ENCODE results near the gene YES1. TPM values are rescaled to one million over a fixed set of nuclear protein-coding genes. Genes with fewer than 3 reads are reported as not detected.

Gene YES1
- total and polyA plus RNA-seq, 2 of the 13 experiments (the other 11 are each of a cell fraction or from before 2014, with no cell fraction given): 17.2 to 70.8 TPM

DNA sequence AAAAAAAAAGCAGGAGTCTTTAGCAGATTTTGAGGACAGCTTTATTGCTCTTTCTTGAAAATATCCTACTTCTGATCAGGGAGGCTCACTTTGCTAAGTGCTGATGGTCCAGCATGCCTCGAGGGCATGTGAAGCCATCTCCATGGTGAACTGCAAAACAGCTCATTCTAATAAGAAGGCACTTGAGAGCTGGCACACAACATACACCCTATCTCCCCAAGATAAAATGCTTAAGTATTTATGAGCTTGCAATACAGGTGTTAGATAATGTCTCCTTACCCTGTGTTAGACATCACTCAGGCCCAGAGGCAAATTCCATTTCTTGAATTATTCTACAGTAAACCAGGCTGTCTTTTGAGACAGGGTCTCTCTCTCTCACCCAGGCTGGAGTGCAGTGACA lies 102.3 kb downstream of the YES1 start:
- Histone ChIP-seq H4K20me1 (ENCODE audit: insufficient read depth, low read length) (no peaks in the 10 kb centered on the region), H3K27ac (ENCODE audit: extremely low read length, insufficient read depth, low read length) (no peak overlapping the region), H3K79me2 (ENCODE audit: insufficient read depth, low read length) (peaks cover 39% of the 10 kb centered on the region), H2AFZ (ENCODE audit: low read length) (no peak overlapping the region), H3K4me1 (ENCODE audit: insufficient read depth, low read length) (peaks cover 27% of the 10 kb centered on the region), H3K9me3 (ENCODE audit: low read length) (no peaks in the 10 kb centered on the region), H3K4me2 (ENCODE audit: low read depth, low read length) (no peak overlapping the region), H3K9ac (ENCODE audit: insufficient read depth, low read depth, low read length) (no peak overlapping the region), H3K4me3 (replicated peaks in 1 of 3; ENCODE audit: insufficient read depth in 1 of 3, low read depth in 2 of 3, low read length in 3 of 3) (no peak overlapping the region), H3K36me3 (replicated peaks in 1 of 2; ENCODE audit: control insufficient read depth in 1 of 2, insufficient read depth in 2 of 2, low read length in 2 of 2) (peaks cover 0 to 25% of the 10 kb centered on the region in 2 experiments; a peak in 4 of 5 replicates), H3K27me3 (ENCODE audit: control insufficient read depth in 1 of 2, insufficient read depth in 2 of 2, low read length in 2 of 2) (no peaks in the 10 kb centered on the region)
- BruUV-seq (replicated peaks): no TSS peak
- no peak for FAIRE-seq
- ATAC-seq: no peak
- ChIA-PET POLR2A (interaction anchor here (1.2 to 1.4 kb wide), 2 partner anchors 7 to 27 kb away, joined by 5 read pairs; no protein-coding TSS in a partner anchor), CTCF (ENCODE audit: low intra/inter-chr PET ratio, low total read pairs) (no interaction called here)
- WGBS (ENCODE audit: low lambda C conversion rate): 100% methylated on average over 1 of the region's 1 CpG
- in situ Hi-C loops (cut with HindIII; ENCODE audit: extremely low pct_ligation_motif_present, low pct_unique_long_range_greater_than_20kb): no loop called here
- intact Hi-C loops (cut with micrococcal nuclease; ENCODE audit: unreplicated experiment): loop anchor here (2.0 to 10.0 kb wide), 2 partner anchors 51 to 85 kb away; no protein-coding TSS in a partner anchor
- no peak for TF ChIP-seq ATAD3A (CRISPR knock-in tag; IDR thresholded peaks at IDR 0.05)
- no peak for TF ChIP-seq YY1 (IDR thresholded peaks at IDR 0.05; ENCODE audit: insufficient read depth, insufficient replicate concordance, low read depth, low read length)
- no peak for DNase-seq (ENCODE audit: low spot score)

GRCh38 chr18:708096-708495 lies 103.9 kb downstream of the YES1 start:
- H3K9me3 ChIP-seq (ENCODE audit: low read length): no peaks in the 10 kb centered on the region
- ChIA-PET POLR2A (no interaction called here), CTCF (ENCODE audit: low intra/inter-chr PET ratio, low total read pairs) (no interaction called here)
- no peak overlapping the region for H3K9ac ChIP-seq (ENCODE audit: insufficient read depth, low read depth, low read length)
- no peaks in the 10 kb centered on the region for H4K20me1 ChIP-seq (ENCODE audit: insufficient read depth, low read length)
- H2AFZ ChIP-seq (ENCODE audit: low read length): no peak overlapping the region
- peaks cover 39% of the 10 kb centered on the region for H3K79me2 ChIP-seq (ENCODE audit: insufficient read depth, low read length)
- WGBS (ENCODE audit: low lambda C conversion rate): 93% methylated on average over 10 of the region's 10 CpGs
- H3K36me3 ChIP-seq (replicated peaks in 1 of 2; ENCODE audit: control insufficient read depth in 1 of 2, insufficient read depth in 2 of 2, low read length in 2 of 2): peaks cover 0 to 25% of the 10 kb centered on the region in 2 experiments; a peak in 4 of 5 replicates
- H3K4me3 ChIP-seq (replicated peaks in 1 of 3; ENCODE audit: insufficient read depth in 1 of 3, low read depth in 2 of 3, low read length in 3 of 3): no peak overlapping the region
- FAIRE-seq: no peak
- H3K27ac ChIP-seq (ENCODE audit: extremely low read length, insufficient read depth, low read length): no peak overlapping the region
- peaks cover 44% of the 10 kb centered on the region for H3K4me1 ChIP-seq (ENCODE audit: insufficient read depth, low read length)
- TF ChIP-seq HNF1B (CRISPR knock-in tag; IDR thresholded peaks at IDR 0.05) (no peak), MNT (IDR thresholded peaks at IDR 0.05) (no peak), NFRKB (IDR thresholded peaks at IDR 0.05) (no peak), ZNF747 (CRISPR knock-in tag; IDR thresholded peaks at IDR 0.05; ENCODE audit: borderline replicate concordance) (no peak), ZNF615 (CRISPR knock-in tag; IDR thresholded peaks at IDR 0.05; ENCODE audit: borderline replicate concordance) (no peak)
- in situ Hi-C loops (cut with HindIII; ENCODE audit: extremely low pct_ligation_motif_present, low pct_unique_long_range_greater_than_20kb): no loop called here
- no peak for ATAC-seq
- BruUV-seq (replicated peaks): no TSS peak
- H3K4me2 ChIP-seq (ENCODE audit: low read depth, low read length): no peak overlapping the region
- intact Hi-C loops (cut with micrococcal nuclease; ENCODE audit: unreplicated experiment): loop anchor here (10.0 kb wide), 1 partner anchor 83 kb away; no protein-coding TSS in a partner anchor
- no peaks in the 10 kb centered on the region for H3K27me3 ChIP-seq (ENCODE audit: control insufficient read depth in 1 of 2, insufficient read depth in 2 of 2, low read length in 2 of 2)
- DNase-seq (ENCODE audit: low spot score): no peak

All from HepG2 (cell line).